Keratinocyte (primary cell): ENCODE measurements around the gene HDAC7.

Experiments used
- CTCF ChIP-seq, 3 experiments: IDR thresholded peaks in 1 of 3; conservative IDR thresholded peaks in 1 of 3; optimal IDR thresholded peaks in 1 of 3; 2 replicates in 2 of 3; 3 replicates in 1 of 3; pipeline versions ENCODE3 to v1.5.1; 2011; ENCODE audit warnings: low read length in 3 of 3, mild to moderate bottlenecking in 3 of 3, moderate library complexity in 2 of 3, control low read depth in 1 of 3, inconsistent platforms in 1 of 3; ENCODE audit not compliant: insufficient read depth in 2 of 3; ENCODE audit errors: extremely low read depth in 1 of 3
- EZH2 ChIP-seq: IDR thresholded peaks from one replicate; pipeline ENCODE4 v1.6.1; 2012; ENCODE audit warnings: inconsistent platforms, mild to moderate bottlenecking, low read length, moderate library complexity

- TF ChIP-seq EZH2 (no peak), CTCF (optimal IDR thresholded peaks at IDR 0.05 in 1 of 3, IDR thresholded peaks at IDR 0.05 in 1 of 3, conservative IDR thresholded peaks at IDR 0.05 in 1 of 3; ENCODE audit: extremely low read depth in 1 of 3, insufficient read depth in 2 of 3, low read length in 3 of 3) (no peak)
Observed at GRCh38 chr12:47862881-47863280, 43.2 kb upstream of the HDAC7 start.
